GM12872 (cell line): ENCODE measurements around the gene SH3RF3.

Experiments used
- TF ChIP-seq, protein P1 (sequence below): IDR thresholded peaks from 3 replicates; pipeline ENCODE4 v1.5.1; 2011; ENCODE audit warnings: low read depth, mild to moderate bottlenecking, low read length, moderate library complexity; ENCODE audit not compliant: insufficient read depth

SH3RF3 gene

DNA sequence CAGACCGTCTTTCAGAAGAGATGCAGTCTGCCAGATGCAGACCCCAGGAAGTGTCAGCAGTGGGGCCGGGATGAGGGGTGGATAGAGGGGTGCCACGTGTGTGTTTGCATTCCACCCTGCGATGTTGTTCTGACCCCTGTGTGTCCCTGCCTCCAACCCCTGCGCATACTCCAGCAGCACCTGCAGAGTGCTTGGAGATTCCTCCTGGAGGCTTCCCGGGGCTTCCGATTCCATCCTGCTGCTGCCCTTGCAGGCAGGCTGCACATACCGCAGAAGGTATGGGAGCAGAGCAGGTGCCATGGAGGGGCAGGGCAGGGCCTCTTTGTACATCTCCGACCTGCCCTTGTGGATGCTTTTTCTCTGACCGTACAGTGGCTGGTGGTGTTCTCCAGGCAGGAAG lies 177.2 kb downstream of the SH3RF3 start:
- TF ChIP-seq, protein P1, sequence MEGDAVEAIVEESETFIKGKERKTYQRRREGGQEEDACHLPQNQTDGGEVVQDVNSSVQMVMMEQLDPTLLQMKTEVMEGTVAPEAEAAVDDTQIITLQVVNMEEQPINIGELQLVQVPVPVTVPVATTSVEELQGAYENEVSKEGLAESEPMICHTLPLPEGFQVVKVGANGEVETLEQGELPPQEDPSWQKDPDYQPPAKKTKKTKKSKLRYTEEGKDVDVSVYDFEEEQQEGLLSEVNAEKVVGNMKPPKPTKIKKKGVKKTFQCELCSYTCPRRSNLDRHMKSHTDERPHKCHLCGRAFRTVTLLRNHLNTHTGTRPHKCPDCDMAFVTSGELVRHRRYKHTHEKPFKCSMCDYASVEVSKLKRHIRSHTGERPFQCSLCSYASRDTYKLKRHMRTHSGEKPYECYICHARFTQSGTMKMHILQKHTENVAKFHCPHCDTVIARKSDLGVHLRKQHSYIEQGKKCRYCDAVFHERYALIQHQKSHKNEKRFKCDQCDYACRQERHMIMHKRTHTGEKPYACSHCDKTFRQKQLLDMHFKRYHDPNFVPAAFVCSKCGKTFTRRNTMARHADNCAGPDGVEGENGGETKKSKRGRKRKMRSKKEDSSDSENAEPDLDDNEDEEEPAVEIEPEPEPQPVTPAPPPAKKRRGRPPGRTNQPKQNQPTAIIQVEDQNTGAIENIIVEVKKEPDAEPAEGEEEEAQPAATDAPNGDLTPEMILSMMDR: no peak

DNA sequence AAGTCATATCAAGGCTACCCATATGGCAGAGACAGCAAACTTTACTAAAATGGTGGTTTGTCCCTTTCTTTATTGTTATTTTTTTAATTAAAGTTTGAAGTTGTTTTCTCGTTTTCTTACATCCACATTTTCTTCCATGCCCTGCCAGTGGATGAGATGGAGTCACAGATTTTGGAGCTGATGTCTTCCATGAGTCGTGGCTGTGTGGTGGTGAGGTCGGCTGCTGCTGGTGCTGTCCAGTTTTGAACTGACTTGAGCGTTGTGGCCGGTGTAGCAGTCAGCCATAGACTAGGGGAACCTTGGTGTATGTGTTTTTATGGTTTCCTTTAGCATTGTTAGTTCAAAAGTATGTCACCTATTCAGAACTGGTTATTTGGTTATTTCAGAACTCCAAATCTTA lies 182.8 kb downstream of the SH3RF3 start:
- TF ChIP-seq, protein P1: no peak

DNA sequence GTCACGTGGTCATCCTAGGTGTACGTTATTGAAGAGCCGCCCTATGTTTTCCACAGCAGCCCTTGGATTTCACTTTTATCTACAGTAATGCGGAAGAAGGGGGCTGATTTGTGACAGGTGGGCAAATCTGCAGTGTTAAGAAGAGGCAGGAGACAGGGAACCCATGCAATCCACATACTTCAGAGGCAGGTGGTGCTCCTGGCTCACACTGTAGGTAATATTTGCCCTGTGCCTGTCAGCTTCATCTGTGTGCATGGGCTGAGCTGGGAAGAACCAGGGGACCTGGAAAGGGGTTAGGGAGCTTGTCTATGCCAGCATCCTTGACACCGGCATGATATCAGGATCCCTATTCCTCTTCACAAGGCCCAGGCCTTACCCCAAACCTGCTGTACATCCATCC lies 183.9 kb downstream of the SH3RF3 start:
- TF ChIP-seq, protein P1: no peak

DNA sequence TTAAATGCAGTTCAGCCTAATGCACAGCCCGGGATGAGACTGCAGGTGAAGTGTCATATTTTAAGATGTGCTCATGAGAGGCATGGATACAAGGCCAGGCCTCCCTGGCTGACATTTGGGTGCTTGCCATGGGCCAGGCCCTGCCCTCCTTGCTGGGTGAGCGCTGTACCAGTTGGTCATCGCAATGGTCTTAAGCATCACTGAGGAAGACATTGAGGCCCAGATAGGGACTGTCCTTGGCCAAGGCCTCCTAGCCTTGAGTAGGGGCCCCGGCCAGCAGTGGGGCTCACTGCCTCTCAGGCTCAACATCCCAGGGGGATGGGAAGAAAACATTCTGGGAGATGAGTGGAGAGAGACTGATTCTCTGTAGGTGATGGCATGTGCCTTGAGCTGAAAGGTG lies 184.3 kb downstream of the SH3RF3 start:
- TF ChIP-seq, protein P1: no peak

DNA sequence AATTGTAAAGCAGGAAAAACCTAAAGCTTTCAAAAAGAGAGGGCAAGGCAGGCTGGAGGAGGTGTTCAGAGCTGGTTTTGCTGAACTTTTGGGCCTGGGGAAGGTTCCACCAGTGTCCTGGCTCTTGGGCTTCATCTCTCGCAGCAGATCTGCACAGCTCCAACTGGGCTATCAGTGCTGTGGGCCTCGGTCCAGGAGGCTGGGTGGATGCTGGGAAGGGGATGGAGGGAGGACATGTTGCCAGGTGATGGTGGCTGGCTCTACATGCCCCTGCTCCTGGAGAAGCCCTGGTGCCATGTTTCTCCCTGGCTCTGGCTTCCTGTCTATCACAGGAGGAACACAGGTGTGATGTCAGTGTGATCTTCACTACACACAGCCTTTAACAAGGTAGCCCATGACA lies 187.1 kb downstream of the SH3RF3 start:
- TF ChIP-seq, protein P1: no peak

DNA sequence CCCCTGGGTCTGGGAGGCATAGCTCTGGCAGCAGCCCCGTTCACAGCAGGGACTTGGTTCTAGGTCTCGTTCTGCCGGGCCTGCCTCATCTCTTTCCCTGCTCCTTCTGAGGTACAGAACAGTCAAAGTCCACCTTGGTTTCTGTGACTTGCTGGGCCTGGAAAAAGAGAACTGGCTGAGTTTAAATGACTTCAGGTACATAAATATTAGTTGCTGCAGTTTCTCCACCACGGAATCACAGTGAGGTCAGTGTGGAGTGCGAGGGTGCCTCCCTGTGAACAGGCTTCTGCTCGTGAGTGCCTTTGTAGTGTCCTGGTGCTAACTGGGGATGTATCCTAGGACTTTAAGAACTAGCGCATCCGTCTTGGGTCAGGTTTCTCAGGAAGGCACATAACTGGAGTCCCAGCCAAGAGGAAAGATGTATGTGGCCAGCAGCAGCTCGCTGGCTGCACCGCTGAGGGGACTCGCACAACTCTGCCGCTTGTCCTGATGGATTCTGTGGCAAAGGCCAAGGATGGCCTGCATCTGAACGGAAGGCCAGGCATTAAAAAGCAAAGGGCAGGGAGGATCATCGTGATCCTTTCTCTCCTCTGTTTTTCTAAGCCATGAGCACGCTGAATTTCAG lies 188.6 kb downstream of the SH3RF3 start:
- TF ChIP-seq, protein P1: no peak

DNA sequence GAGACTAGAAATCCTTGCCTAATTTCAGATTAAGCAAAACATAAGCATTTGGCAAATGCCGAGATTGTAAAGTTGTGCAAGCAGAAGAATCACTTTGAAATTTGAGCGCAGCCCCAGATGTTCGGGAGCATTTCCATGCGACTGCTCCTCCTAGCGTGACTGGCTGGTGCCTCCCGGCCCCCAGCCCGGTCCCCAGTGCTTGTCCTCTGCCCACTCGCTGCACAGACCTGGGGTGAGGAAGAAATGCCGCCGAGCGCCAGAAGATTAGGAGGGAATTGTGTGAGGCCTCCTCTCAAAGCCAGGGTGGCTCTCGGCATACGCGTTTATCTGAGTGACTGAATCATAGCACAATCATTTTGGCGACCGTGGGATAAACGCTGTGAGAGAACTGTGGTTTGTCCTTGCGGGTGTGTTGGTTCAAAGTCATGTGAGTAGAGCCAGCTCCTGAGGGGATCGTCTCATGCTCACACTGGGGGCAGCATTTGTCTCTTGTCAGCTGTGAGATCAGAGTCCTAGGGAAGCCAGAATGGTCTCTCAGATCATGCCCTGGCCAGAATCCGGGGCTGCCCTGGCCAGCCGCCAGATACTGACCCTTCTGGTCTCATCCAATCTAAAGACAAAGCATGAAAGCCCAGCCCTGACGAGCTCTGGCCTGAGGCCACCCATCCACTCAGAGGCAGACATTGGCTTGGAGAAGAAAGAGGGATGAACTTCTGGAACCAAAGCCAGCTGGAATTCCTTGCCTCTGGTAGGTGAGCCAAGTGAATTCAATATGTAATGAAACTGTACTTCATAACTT lies 189.3 kb downstream of the SH3RF3 start:
- TF ChIP-seq, protein P1: no peak
